A673 (cell line): Measurements from ENCODE around the gene CHCHD6. TPM values are rescaled to one million over a fixed set of nuclear protein-coding genes. Genes with fewer than 3 reads are reported as not detected.

Source experiments
- BruUV-seq: library from RNA; stranded (reverse); fragments of 400-500 nt; replicated peaks from 2 replicates; lab custom pipeline; 2021; lab: Mats Ljungman, UMichigan
- CTCF ChIA-PET: fragments of 300-600 bp; sonication (Branson Sonifier 250); formaldehyde crosslinking; loops from one replicate; lab custom pipeline; 2022; ENCODE audit warnings: antibody characterized with exemption; lab: Charles Lee
- POLR2A ChIA-PET: fragments of 300-600 bp; sonication (Branson Sonifier 250); formaldehyde crosslinking; loops from one replicate; lab custom pipeline; 2022; ENCODE audit warnings: antibody characterized with exemption; ENCODE audit not compliant: low non-redundant PET; lab: Charles Lee
- DNase-seq: peaks from one replicate; pipeline ENCODE4 v3.0.0-alpha.2; 2015; ENCODE audit warnings: low spot score
- H3K27ac ChIP-seq: fragments of 200-600 bp; sonication (generic); 2 replicates; pipeline ENCODE4 v1.5.1; 2016; ENCODE audit warnings: mixed run types, low read depth, mild to moderate bottlenecking, mixed read lengths, antibody characterized with exemption, low read length; ENCODE audit not compliant: poor library complexity, severe bottlenecking
- H3K27me3 ChIP-seq: fragments of 200-600 bp; sonication (generic); replicated peaks from 2 replicates; pipeline ENCODE4 v1.6.1; 2017; ENCODE audit warnings: mixed run types, low read depth, mild to moderate bottlenecking, mixed read lengths, antibody characterized with exemption, low read length; ENCODE audit not compliant: insufficient read depth, poor library complexity
- H3K36me3 ChIP-seq: fragments of 200-600 bp; sonication (generic); 2 replicates; pipeline ENCODE4 v1.6.1; 2016; ENCODE audit warnings: mixed run types, mild to moderate bottlenecking, mixed read lengths, antibody characterized with exemption, low read length; ENCODE audit not compliant: insufficient read depth, poor library complexity, severe bottlenecking
- H3K4me1 ChIP-seq: fragments of 200-600 bp; sonication (generic); 2 replicates; pipeline ENCODE4 v1.6.1; 2017; ENCODE audit warnings: mixed run types, mild to moderate bottlenecking, mixed read lengths, antibody characterized with exemption, low read length; ENCODE audit not compliant: insufficient read depth, poor library complexity, severe bottlenecking
- H3K4me3 ChIP-seq: fragments of 200-600 bp; sonication (generic); 2 replicates; pipeline ENCODE4 v1.5.1; 2016; ENCODE audit warnings: low read depth, mixed run types, mild to moderate bottlenecking, mixed read lengths, low read length; ENCODE audit not compliant: poor library complexity, severe bottlenecking
- H3K9me3 ChIP-seq: fragments of 200-600 bp; sonication (generic); 2 replicates; pipeline ENCODE4 v1.6.1; 2016; ENCODE audit warnings: mixed run types, low read depth, mild to moderate bottlenecking, mixed read lengths, antibody characterized with exemption, low read length; ENCODE audit not compliant: poor library complexity, severe bottlenecking
- CTCF ChIP-seq: fragments of 300-800, 200-600 bp; sonication (generic); conservative IDR thresholded peaks from 2 replicates; pipeline ENCODE4 v1.5.1; 2017; ENCODE audit warnings: low read depth, mild to moderate bottlenecking, antibody characterized with exemption, low read length, moderate library complexity, mixed read lengths
- EZH2 ChIP-seq: fragments of 200-600 bp; sonication (generic); IDR thresholded peaks from 2 replicates; pipeline ENCODE4 v1.6.1; 2017; ENCODE audit warnings: borderline replicate concordance, low read depth, mild to moderate bottlenecking, mixed read lengths, antibody characterized with exemption, low read length; ENCODE audit not compliant: poor library complexity, severe bottlenecking
- intact Hi-C: fragments of 100-400 bp; cut with micrococcal nuclease; formaldehyde crosslinking; loops from one replicate; pipeline ENCODE4 v1.10.0; 2022; ENCODE audit not compliant: unreplicated experiment
- total RNA-seq: library from RNA; stranded (reverse); gene quantifications from 2 replicates; pipeline ENCODE4 v1.2.3, GENCODE V29; 2021

CHCHD6 gene
- total RNA-seq, 1 experiment from 2014 or later = 23.3 TPM

GRCh38 chr3:126985132-126985985 lies 281.3 kb downstream of the CHCHD6 start:
- CTCF ChIA-PET = no interaction called here
- intact Hi-C loops = loop anchor here (10.0 kb wide), 1 partner anchor 311 kb away; no protein-coding TSS in a partner anchor

GRCh38 chr3:126986001-126986400 lies 282.0 kb downstream of the CHCHD6 start:
- peak; percentile 56 for DNase-seq
- Histone ChIP-seq H3K9me3 (no peaks in the 10 kb centered on the region), H3K4me1 (peaks cover 21% of the 10 kb centered on the region), H3K27ac (no peak overlapping the region), H3K4me3 (no peak overlapping the region), H3K27me3 (no peaks in the 10 kb centered on the region), H3K36me3 (peaks cover 9% of the 10 kb centered on the region)
- TF ChIP-seq EZH2 (no peak), CTCF (no peak)
- no TSS peak for BruUV-seq
- intact Hi-C loops = loop anchor here (10.0 kb wide), 1 partner anchor 311 kb away; no protein-coding TSS in a partner anchor
- ChIA-PET POLR2A (no interaction called here), CTCF (no interaction called here)

More at GRCh38 chr3:126985132-126985985, 281.3 kb downstream of the CHCHD6 start:
- Histone ChIP-seq H3K36me3 (peaks cover 8% of the 10 kb centered on the region), H3K27me3 (no peaks in the 10 kb centered on the region), H3K9me3 (no peaks in the 10 kb centered on the region), H3K27ac (no peak overlapping the region), H3K4me1 (peaks cover 21% of the 10 kb centered on the region), H3K4me3 (no peak overlapping the region)
- TF ChIP-seq CTCF = no peak
- no peak for TF ChIP-seq EZH2
- no peak for DNase-seq
- no TSS peak for BruUV-seq
- POLR2A ChIA-PET = no interaction called here

- Histone ChIP-seq H3K4me3 (no peak overlapping the region), H3K27me3 (no peaks in the 10 kb centered on the region), H3K9me3 (no peaks in the 10 kb centered on the region), H3K4me1 (peaks cover 21% of the 10 kb centered on the region), H3K36me3 (peaks cover 13% of the 10 kb centered on the region), H3K27ac (no peak overlapping the region)
- no TSS peak for BruUV-seq
- intact Hi-C loops = loop anchor here (10.0 kb wide), 1 partner anchor 312 kb away; no protein-coding TSS in a partner anchor
- ChIA-PET CTCF (no interaction called here), POLR2A (no interaction called here)
- DNase-seq = no peak
- TF ChIP-seq CTCF = no peak
- TF ChIP-seq EZH2 = no peak
Measured at GRCh38 chr3:126987129-126987528, 283.1 kb downstream of the CHCHD6 start.
